ENCODE measurements around the gene GOLGA1. TPM values are rescaled to one million over a fixed set of nuclear protein-coding genes. Genes with fewer than 3 reads are reported as not detected.
"Not testable (repeated sequence)": the region's sequence is repeated elsewhere in the genome, so short reads cannot be mapped to it uniquely, and the experiment has no call there.

Gene GOLGA1
- total RNA-seq, 1 donor from 2014 or later, result 19.4 TPM

GRCh38 chr9:124972241-124972770 is 31.4 kb upstream of the GOLGA1 start:
- Mint-ChIP-seq H3K27me3 (no peaks in the 10 kb centered on the region), H3K36me3 (ENCODE audit: insufficient read depth) (peaks cover 17% of the 10 kb centered on the region), H3K27ac (no peak overlapping the region), H3K4me1 (ENCODE audit: low read depth) (no peaks in the 10 kb centered on the region), H3K9me3 (ENCODE audit: low read depth) (no peaks in the 10 kb centered on the region), H3K4me3 (ENCODE audit: low read depth) (no peak overlapping the region)
- DNase-seq (ENCODE audit: low spot score, unreplicated experiment), result no peak
- TF ChIP-seq CTCF (IDR thresholded peaks at IDR 0.05; ENCODE audit: unreplicated experiment), result no peak

GRCh38 chr9:124969401-124969800 is 28.5 kb upstream of the GOLGA1 start:
- no peak for DNase-seq (ENCODE audit: low spot score, unreplicated experiment)
- Mint-ChIP-seq H3K4me3 (ENCODE audit: low read depth) (no peak overlapping the region), H3K27ac (no peak overlapping the region), H3K9me3 (ENCODE audit: low read depth) (no peaks in the 10 kb centered on the region), H3K27me3 (no peaks in the 10 kb centered on the region), H3K4me1 (ENCODE audit: low read depth) (no peaks in the 10 kb centered on the region), H3K36me3 (ENCODE audit: insufficient read depth) (peaks cover 16% of the 10 kb centered on the region)
- no peak for TF ChIP-seq CTCF (IDR thresholded peaks at IDR 0.05; ENCODE audit: unreplicated experiment)

- Mint-ChIP-seq H3K9me3 (ENCODE audit: low read depth) (no peaks in the 10 kb centered on the region), H3K4me1 (ENCODE audit: low read depth) (no peaks in the 10 kb centered on the region), H3K27me3 (no peaks in the 10 kb centered on the region), H3K36me3 (ENCODE audit: insufficient read depth) (peaks cover 14% of the 10 kb centered on the region), H3K27ac (no peak overlapping the region), H3K4me3 (ENCODE audit: low read depth) (no peak overlapping the region)
- DNase-seq (ENCODE audit: low spot score, unreplicated experiment), result no peak
- TF ChIP-seq CTCF (IDR thresholded peaks at IDR 0.05; ENCODE audit: unreplicated experiment), result no peak
Measured at GRCh38 chr9:124968238-124968637, 27.4 kb upstream of the GOLGA1 start.

GRCh38 chr9:124965775-124966568 is 25.1 kb upstream of the GOLGA1 start:
- DNase-seq (ENCODE audit: low spot score, unreplicated experiment); H3K9me3 Mint-ChIP-seq (ENCODE audit: low read depth); H3K27me3 Mint-ChIP-seq; H3K4me1 Mint-ChIP-seq (ENCODE audit: low read depth); H3K27ac Mint-ChIP-seq; H3K4me3 Mint-ChIP-seq (ENCODE audit: low read depth): not testable (repeated sequence)
- peaks cover 12% of the 10 kb centered on the region for H3K36me3 Mint-ChIP-seq (ENCODE audit: insufficient read depth)

GRCh38 chr9:124964604-124965003 is 23.7 kb upstream of the GOLGA1 start:
- DNase-seq (ENCODE audit: low spot score, unreplicated experiment), result no peak
- TF ChIP-seq CTCF (IDR thresholded peaks at IDR 0.05; ENCODE audit: unreplicated experiment), result no peak
- Mint-ChIP-seq H3K9me3 (ENCODE audit: low read depth) (no peaks in the 10 kb centered on the region), H3K27ac (peak overlapping the region; percentile 81), H3K4me1 (ENCODE audit: low read depth) (no peaks in the 10 kb centered on the region), H3K36me3 (ENCODE audit: insufficient read depth) (peaks cover 15% of the 10 kb centered on the region), H3K4me3 (ENCODE audit: low read depth) (no peak overlapping the region), H3K27me3 (no peaks in the 10 kb centered on the region)

- H3K4me1 Mint-ChIP-seq (ENCODE audit: low read depth), result no peaks in the 10 kb centered on the region
Measured at GRCh38 chr9:124964056-124964455, 23.2 kb upstream of the GOLGA1 start.

More at GRCh38 chr9:124964056-124964455, 23.2 kb upstream of the GOLGA1 start:
- no peaks in the 10 kb centered on the region for H3K27me3 Mint-ChIP-seq
- H3K4me3 Mint-ChIP-seq (ENCODE audit: low read depth), result no peak overlapping the region
- peaks cover 16% of the 10 kb centered on the region for H3K36me3 Mint-ChIP-seq (ENCODE audit: insufficient read depth)
- no peak for TF ChIP-seq CTCF (IDR thresholded peaks at IDR 0.05; ENCODE audit: unreplicated experiment)
- peak overlapping the region; percentile 81 for H3K27ac Mint-ChIP-seq
- H3K9me3 Mint-ChIP-seq (ENCODE audit: low read depth), result no peaks in the 10 kb centered on the region
- DNase-seq (ENCODE audit: low spot score, unreplicated experiment), result no peak
